SK-N-SH treated with all-trans-retinoic acid at 6 μM for 48 hours (cell line): Measurements from ENCODE around the gene FKBP4.

Source experiments
- BACH2 ChIP-seq: fragments of 250-450 bp; sonication (Bioruptor Pico); IDR thresholded peaks from 2 replicates; pipeline ENCODE4 v1.9.0; 2021; ENCODE audit warnings: mild to moderate bottlenecking, borderline replicate concordance
- CREB5 ChIP-seq: fragments of 250-450 bp; sonication (Bioruptor Pico); IDR thresholded peaks from 2 replicates; pipeline ENCODE4 v1.5.1; 2020; ENCODE audit warnings: low read depth, mild to moderate bottlenecking, moderate library complexity
- CSRNP3 ChIP-seq: fragments of 250-450 bp; sonication (Bioruptor Pico); IDR thresholded peaks from 2 replicates; pipeline ENCODE4 v1.5.1; 2021; ENCODE audit warnings: mild to moderate bottlenecking, moderate library complexity
- GLIS3 ChIP-seq: fragments of 250-450 bp; sonication (Bioruptor Pico); IDR thresholded peaks from 2 replicates; pipeline ENCODE4 v1.5.0; 2020; ENCODE audit warnings: mild to moderate bottlenecking, moderate library complexity
- ISL1 ChIP-seq: fragments of 250-450 bp; sonication (Bioruptor Pico); IDR thresholded peaks from 2 replicates; pipeline ENCODE4 v2.1.2; 2022; ENCODE audit warnings: mild to moderate bottlenecking, moderate library complexity
- PATZ1 ChIP-seq: fragments of 250-450 bp; sonication (Bioruptor Pico); IDR thresholded peaks from 2 replicates; pipeline ENCODE4 v1.8.0; 2020; ENCODE audit warnings: mild to moderate bottlenecking, moderate library complexity, borderline replicate concordance
- RARB ChIP-seq: fragments of 250-450 bp; sonication (Bioruptor Pico); IDR thresholded peaks from 2 replicates; pipeline ENCODE4 v1.8.0; 2021; ENCODE audit warnings: mild to moderate bottlenecking, moderate library complexity
- TCF4 ChIP-seq: fragments of 250-450 bp; sonication (Bioruptor Pico); IDR thresholded peaks from 2 replicates; pipeline ENCODE4 v1.8.0; 2021; ENCODE audit warnings: mild to moderate bottlenecking, moderate library complexity, borderline replicate concordance
- TOX ChIP-seq: fragments of 250-450 bp; sonication (Bioruptor Pico); IDR thresholded peaks from 2 replicates; pipeline ENCODE4 v1.8.0; 2021; ENCODE audit warnings: mild to moderate bottlenecking, moderate library complexity, borderline replicate concordance
- ZC3H10 ChIP-seq: fragments of 250-450 bp; sonication (Bioruptor Pico); IDR thresholded peaks from 2 replicates; pipeline ENCODE4 v1.5.1; 2021; ENCODE audit warnings: mild to moderate bottlenecking, moderate library complexity
- ZFP3 ChIP-seq: fragments of 250-450 bp; sonication (Bioruptor Pico); IDR thresholded peaks from 2 replicates; pipeline ENCODE4 v1.5.0; 2020; ENCODE audit warnings: mild to moderate bottlenecking, moderate library complexity
- ZFP30 ChIP-seq: fragments of 450-650 bp; formaldehyde crosslinking; IDR thresholded peaks from 2 replicates; pipeline ENCODE4 v1.5.0; 2022; ENCODE audit warnings: mild to moderate bottlenecking, moderate library complexity
- ZNF8 ChIP-seq: fragments of 450-650 bp; formaldehyde crosslinking; IDR thresholded peaks from 2 replicates; pipeline ENCODE4 v1.5.0; 2020; ENCODE audit warnings: mild to moderate bottlenecking, moderate library complexity

GRCh38 chr12:2845280-2845679, 50.5 kb downstream of the FKBP4 start:
- TF ChIP-seq BACH2 (CRISPR knock-in tag) (no peak), GLIS3 (CRISPR knock-in tag) (no peak), ZNF8 (CRISPR knock-in tag) (no peak), TOX (no peak), RARB (no peak), PATZ1 (no peak), ZFP3 (no peak), ISL1 (CRISPR knock-in tag) (no peak), ZC3H10 (CRISPR knock-in tag) (no peak), TCF4 (CRISPR knock-in tag) (no peak), CREB5 (CRISPR knock-in tag) (no peak), ZFP30 (no peak), CSRNP3 (CRISPR knock-in tag) (no peak)
